Activated CD4-positive, alpha-beta T cell treated with anti-CD3 and anti-CD28 coated beads for 1 hour (primary cell): Measurements from ENCODE around the gene PCNX3.
"Not testable (repeated sequence)": the region's sequence is repeated elsewhere in the genome, so short reads cannot be mapped to it uniquely, and the experiment has no call there.

ENCODE experiments used
- DNase-seq: peaks from one replicate; pipeline ENCODE4 v3.0.0-alpha.2; 2020

The PCNX3 gene

GRCh38 chr11:65623177-65623576, 7.6 kb downstream of the PCNX3 start:
- DNase-seq, result no peak

DNA sequence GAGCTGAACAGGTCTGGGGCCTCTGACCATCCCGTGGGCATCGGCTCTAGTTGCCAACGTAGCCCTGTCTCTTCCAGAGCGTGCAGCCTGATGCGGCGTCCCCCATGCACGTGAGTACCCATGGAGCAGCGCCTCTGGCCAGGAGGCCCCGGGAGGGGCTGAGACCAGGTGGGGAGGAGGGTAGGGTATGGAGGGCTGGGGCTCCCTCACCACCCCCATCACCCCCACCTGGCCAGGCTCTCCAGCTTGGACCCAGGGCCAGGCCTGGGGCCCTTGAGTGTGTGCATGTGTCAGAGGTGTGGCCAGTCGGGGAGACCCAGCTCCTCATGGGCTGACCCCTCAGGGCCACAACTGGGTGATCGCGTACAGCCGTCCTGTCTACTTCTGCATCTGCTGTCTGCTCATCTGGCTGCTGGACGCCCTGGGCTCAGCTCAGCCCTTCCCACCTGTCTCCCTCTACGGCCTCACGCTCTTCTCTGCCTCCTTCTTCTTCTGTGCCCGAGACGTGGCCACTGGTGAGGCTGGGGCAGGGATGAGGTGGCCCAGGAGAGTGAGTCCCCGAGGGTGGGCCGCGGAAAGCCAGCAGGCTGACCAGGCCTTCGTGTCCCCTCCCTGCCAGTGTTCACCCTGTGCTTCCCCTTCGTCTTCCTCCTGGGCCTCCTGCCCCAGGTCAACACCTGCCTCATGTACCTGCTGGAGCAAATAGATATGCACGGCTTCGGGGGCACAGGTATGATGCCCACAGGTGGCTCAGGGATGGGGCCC, 8.5 kb downstream of the PCNX3 start:
- DNase-seq, result no peak

DNA sequence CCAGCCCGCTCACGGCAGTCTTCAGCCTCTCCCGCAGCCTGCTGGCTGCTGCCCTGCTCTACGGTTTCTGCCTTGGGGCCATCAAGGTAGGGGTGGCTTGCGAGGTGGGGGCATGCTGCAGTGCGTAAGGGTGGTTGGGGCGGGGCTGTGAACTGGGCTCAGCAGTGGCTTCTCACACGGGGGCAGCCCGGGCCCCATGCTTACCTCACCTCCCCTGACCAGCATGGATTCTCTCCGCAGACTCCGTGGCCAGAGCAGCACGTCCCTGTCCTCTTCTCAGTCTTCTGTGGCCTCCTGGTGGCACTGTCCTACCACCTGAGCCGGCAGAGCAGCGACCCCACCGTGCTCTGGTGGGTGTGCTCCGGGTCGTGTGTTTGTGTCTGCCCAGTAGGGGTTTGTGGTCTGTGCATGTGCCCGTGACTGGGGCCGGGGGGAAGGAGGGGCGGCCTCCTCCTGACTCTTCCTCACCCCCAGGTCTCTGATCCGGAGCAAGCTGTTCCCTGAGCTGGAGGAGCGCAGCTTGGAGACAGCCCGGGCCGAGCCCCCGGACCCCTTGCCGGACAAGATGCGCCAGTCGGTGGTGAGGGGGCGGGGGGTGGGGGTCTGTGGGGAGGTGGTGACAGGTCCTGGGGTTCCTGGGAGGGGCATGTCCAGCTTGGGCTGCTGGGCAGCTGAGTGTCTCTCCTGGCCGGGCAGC, 9.5 kb downstream of the PCNX3 start:
- DNase-seq, result no peak

- peak; percentile 40 for DNase-seq
These were observed 10.2 kb downstream of the PCNX3 start for GRCh38 chr11:65625628-65626342.

- no peak for DNase-seq
These were observed 11.6 kb downstream of the PCNX3 start for GRCh38 chr11:65627202-65627601.

GRCh38 chr11:65629579-65629978, 14.0 kb downstream of the PCNX3 start:
- no peak for DNase-seq

DNA sequence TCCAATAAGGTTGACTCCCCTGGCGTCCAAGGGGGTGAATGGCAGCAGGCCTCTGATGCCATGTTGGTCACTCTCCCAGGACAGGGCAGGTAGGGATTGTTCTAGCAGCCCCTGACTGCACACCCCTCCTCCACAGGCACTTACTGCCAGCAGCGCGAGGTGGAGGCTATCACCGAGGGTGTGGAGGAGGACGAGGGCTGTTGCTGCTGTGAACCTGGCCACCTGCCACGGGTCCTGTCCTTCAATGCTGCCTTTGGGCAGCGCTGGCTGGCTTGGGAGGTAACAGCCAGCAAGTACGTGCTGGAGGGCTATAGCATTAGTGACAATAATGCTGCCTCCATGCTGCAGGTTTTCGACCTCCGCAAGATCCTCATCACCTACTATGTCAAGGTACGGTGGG, 14.6 kb downstream of the PCNX3 start:
- DNase-seq, result no peak

DNA sequence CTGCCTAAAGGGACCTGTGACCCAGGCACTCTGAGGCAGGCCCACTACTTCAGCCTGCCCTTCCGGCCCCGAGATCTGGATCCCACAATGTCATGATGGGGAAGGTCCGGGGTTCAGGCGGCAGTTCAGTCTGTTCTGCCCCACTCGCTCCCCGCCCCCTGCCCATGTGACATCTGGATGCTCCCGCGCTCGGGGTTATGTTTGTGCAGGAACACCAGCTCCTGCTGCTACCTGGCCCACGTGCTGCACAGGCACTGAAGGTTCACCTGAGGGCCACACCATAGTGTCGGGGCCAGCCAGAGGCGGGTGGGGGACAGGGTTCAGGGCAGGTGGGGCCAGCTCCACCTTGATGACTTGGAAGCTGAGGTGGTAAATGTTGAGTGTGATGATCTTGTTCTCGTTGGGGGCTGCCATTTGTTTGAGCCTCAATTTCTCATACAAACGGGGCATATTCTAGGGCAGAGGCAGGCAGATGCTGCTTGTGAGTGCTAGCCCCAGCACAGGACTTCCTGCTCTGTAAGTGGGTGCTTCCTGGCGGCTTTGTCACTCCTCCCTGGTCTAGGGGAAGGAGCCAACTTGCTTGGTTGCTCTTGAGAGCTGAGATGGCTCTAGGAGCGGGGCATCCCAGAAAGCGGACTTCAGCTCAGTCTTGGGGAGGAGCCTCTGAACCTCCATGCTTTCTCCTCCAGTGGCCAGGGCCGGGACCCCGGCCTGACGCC, 18.0 kb downstream of the PCNX3 start:
- DNase-seq, result no peak

DNA sequence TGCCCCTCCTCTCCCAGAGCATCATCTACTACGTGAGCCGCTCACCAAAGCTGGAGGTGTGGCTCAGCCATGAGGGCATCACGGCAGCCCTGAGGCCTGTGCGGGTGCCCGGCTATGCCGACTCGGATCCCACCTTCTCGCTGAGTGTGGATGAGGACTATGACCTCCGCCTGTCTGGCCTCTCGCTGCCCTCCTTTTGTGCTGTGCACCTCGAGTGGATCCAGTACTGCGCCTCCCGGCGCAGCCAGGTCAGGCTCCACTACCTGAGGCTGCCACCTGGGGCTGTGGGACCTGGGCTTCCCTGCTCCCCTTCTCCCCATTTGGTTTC, 18.5 kb downstream of the PCNX3 start:
- DNase-seq, result no peak

DNA sequence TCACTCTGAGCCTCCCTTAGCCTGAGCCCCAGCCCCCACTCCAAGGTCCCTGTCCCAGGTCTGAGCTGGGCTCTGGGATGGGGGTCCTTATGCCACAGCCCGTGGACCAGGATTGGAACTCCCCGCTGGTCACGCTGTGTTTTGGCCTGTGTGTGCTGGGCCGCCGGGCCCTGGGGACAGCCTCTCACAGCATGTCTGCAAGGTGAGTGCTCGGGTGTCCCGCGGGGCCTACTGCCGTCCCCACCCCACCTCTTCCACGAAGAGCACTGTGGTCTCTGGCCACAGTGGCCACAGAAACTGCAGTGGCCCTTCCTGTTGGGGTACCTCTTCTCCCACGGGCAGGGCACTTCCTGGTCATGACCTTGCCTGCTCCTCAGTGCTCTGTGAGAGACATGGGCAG, 18.9 kb downstream of the PCNX3 start:
- no peak for DNase-seq

DNA sequence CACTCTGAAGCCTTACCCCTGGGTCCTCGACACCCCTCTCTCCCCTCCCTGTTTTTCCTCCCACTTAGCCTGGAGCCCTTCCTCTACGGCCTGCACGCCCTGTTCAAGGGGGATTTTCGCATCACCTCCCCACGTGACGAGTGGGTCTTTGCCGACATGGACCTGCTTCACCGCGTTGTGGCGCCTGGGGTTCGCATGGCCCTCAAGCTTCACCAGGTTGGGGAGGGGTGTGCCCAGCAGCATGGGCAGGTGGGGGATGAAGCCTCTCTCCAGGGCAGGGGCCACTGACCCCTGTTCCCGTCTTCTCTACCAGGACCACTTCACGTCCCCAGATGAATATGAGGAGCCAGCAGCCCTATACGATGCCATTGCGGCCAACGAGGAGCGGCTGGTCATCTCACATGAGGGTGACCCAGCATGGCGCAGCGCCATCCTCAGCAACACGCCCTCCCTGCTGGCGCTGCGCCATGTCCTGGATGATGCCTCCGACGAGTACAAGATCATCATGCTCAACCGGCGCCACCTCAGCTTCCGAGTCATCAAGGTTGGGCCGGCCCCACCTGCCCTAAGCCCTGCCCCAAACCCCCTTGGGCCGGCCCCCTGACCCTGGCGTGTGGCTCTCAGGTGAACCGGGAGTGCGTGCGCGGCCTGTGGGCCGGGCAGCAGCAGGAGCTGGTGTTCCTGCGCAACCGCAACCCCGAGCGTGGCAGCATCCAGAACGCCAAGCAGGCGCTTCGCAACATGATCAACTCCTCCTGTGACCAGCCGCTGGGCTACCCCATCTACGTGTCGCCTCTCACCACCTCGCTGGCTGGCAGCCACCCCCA, 19.5 kb downstream of the PCNX3 start:
- no peak for DNase-seq

DNA sequence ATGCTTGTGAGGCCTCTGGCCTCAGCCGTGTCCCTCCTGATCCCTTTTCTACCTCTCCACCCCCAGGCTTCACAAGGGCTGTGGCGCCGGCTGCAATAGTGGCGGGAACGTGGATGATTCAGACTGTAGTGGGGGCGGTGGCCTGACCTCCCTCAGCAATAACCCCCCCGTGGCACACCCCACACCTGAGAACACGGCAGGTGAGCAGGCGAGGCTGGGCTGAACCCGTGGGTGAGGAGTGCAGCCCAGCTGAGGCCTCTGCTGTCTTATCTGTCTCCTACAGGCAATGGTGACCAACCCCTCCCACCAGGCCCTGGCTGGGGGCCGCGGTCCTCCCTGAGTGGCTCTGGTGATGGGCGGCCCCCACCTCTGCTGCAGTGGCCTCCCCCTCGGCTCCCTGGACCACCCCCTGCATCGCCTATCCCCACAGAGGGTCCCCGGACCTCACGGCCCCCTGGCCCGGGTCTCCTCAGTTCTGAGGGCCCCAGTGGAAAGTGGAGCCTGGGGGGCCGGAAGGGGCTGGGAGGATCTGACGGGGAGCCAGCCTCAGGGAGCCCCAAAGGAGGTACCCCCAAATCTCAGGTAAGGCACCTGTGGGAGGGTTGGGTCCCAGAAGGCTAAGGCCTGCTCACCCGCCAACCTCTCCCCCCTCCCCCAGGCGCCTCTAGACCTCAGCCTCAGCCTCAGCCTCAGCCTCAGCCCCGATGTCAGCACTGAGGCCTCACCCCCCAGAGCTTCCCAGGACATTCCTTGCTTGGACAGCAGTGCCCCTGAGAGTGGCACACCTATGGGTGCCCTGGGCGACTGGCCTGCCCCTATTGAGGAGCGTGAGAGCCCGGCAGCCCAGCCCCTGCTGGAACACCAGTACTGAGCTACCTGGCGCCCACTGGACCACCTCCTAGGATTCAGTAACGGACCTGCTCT, 20.8 kb downstream of the PCNX3 start:
- DNase-seq, result no peak

- DNase-seq, result no peak
These were observed 21.5 kb downstream of the PCNX3 start for GRCh38 chr11:65637032-65637557.

- peak; percentile 61 for DNase-seq
These were observed 22.3 kb downstream of the PCNX3 start, which contains the start of gene SIPA1 for GRCh38 chr11:65637794-65638419. TSS of gene SIPA1 (plus strand) at chr11:65638101. CDS start at chr11:65640922, 2,821 bp downstream.

DNA sequence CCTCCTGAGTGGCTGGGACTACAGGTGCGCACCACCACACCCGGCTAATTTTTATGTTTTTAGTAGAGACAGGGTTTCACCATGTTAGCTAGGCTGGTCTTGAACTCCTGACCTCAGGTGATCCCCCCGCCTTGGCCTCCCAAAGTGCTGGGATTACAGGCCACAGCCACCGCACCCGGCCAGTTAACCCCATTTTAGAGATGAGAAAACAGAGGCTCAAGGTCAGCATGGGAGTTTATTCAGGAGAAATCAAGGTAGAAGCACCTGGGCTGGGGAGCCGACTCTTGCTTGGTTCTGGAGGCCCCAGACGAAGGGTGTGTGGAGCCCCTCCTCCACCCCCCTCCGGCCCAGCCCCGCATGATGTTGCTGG, 23.6 kb downstream of the PCNX3 start:
- not testable (repeated sequence) for DNase-seq

GRCh38 chr11:65639623-65640482, 24.3 kb downstream of the PCNX3 start:
- DNase-seq, result peak; percentile 48

GRCh38 chr11:65640483-65641296, 25.1 kb downstream of the PCNX3 start:
- DNase-seq, result no peak

DNA sequence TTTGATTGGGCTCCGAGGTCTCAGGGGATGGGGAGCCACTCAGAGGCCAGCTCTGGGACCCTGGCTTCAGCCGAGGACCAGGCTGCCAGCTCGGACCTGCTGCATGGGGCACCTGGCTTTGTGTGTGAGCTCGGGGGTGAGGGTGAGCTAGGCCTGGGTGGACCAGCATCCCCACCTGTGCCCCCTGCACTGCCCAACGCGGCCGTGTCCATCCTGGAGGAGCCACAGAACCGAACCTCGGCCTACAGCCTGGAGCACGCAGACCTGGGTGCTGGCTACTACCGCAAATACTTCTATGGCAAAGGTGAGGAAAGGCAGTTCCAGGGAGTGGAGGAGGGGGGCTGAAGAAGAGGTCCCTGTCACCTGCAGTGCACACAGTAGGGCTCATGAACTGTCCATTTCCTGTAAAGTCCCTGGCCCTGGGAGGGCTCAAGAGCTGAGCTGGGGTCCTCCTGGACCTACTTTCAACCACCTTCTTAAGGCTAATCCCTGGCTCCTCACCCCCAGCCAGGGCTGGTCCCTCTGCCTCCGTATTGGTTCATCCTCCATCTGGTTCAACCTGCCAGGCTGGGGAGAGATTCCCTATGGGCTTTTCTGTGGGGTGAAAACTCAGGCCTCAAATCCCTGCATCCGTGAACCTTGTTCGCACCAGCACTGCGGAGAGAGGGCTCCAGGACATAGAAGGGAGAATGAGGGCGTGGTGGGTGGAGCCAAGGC, 25.9 kb downstream of the PCNX3 start:
- DNase-seq, result no peak
